Endothelial cell of umbilical vein (primary cell): Measurements from ENCODE around the gene GOLT1A. TPM values are rescaled to one million over a fixed set of nuclear protein-coding genes. Genes with fewer than 3 reads are reported as not detected.

Experiments used
- BruUV-seq: library from RNA; stranded (reverse); fragments of 400-500 nt; replicated peaks from 2 replicates; lab custom pipeline; 2021; lab: Mats Ljungman, UMichigan
- CTCF ChIA-PET: fragments of 300-600, 350-600 bp; sonication (Branson Sonifier 250); formaldehyde crosslinking; loops from one replicate; lab custom pipeline; 2021; ENCODE audit warnings: antibody characterized with exemption, inconsistent platforms; lab: Charles Lee
- POLR2A ChIA-PET: fragments of 300-600, 350-600 bp; sonication (Branson Sonifier 250); formaldehyde crosslinking; loops from one replicate; lab custom pipeline; 2021; ENCODE audit warnings: antibody characterized with exemption, inconsistent platforms; lab: Charles Lee
- DNase-seq: peaks from one replicate; pipeline ENCODE4 v3.0.0-alpha.2; 2011; ENCODE audit warnings: low read depth, low spot score
- FAIRE-seq: peaks from 2 replicates; lab custom pipeline; 2011; peaks lifted over from hg19 to GRCh38; lab: Jason Lieb, UNC
- H2AFZ ChIP-seq: 2 replicates; pipeline ENCODE4 v1.6.0; 2012; ENCODE audit warnings: low read depth, low read length, control low read depth, inconsistent platforms
- H3K27ac ChIP-seq: 2 replicates; pipeline ENCODE4 v1.5.1; 2011; ENCODE audit warnings: low read depth, mild to moderate bottlenecking, control low read depth, low read length, moderate library complexity; ENCODE audit not compliant: insufficient read depth
- H3K27me3 ChIP-seq, 2 experiments: 2 replicates each; pipeline versions ENCODE4 v1.6.0 to v1.6.1; 2011; ENCODE audit warnings: low read length in 2 of 2, mixed read lengths in 1 of 2; ENCODE audit not compliant: control insufficient read depth in 2 of 2, insufficient read depth in 2 of 2
- H3K36me3 ChIP-seq, 2 experiments: 2 replicates in 1 of 2; 3 replicates in 1 of 2; pipeline ENCODE4 v1.5.1; 2011; ENCODE audit warnings: low read length in 2 of 2, mild to moderate bottlenecking in 1 of 2, moderate library complexity in 1 of 2; ENCODE audit not compliant: control insufficient read depth in 2 of 2, insufficient read depth in 2 of 2; ENCODE audit errors: extremely low read depth in 1 of 2
- H3K4me1 ChIP-seq: 3 replicates; pipeline ENCODE4 v1.5.1; 2011; ENCODE audit warnings: mild to moderate bottlenecking, low read length; ENCODE audit not compliant: control insufficient read depth, insufficient read depth; ENCODE audit errors: extremely low read depth
- H3K4me2 ChIP-seq: 2 replicates; pipeline ENCODE4 v1.6.1; 2011; ENCODE audit warnings: low read length, control low read depth, mixed read lengths; ENCODE audit not compliant: insufficient read depth
- H3K4me3 ChIP-seq, 3 experiments: fragments of 200-600 bp in 1 of 3; sonication (generic), shearing (Covaris generic) in 1 of 3; replicated peaks in 1 of 3; 2 replicates each; pipeline ENCODE4 v1.5.1; 2011 to 2016; ENCODE audit warnings: control low read depth in 3 of 3, low read length in 3 of 3, mild to moderate bottlenecking in 2 of 3, inconsistent platforms in 1 of 3, low read depth in 1 of 3, moderate library complexity in 1 of 3; ENCODE audit not compliant: insufficient read depth in 1 of 3
- H3K79me2 ChIP-seq: 2 replicates; pipeline ENCODE4 v1.6.0; 2012; ENCODE audit warnings: low read length, inconsistent platforms; ENCODE audit not compliant: control insufficient read depth, insufficient read depth
- H3K9ac ChIP-seq: replicated peaks from 2 replicates; pipeline ENCODE3; 2011; ENCODE audit warnings: low read length, control low read depth; ENCODE audit not compliant: insufficient read depth; ENCODE audit errors: extremely low read depth
- H3K9me1 ChIP-seq: replicated peaks from 3 replicates; pipeline ENCODE4 v1.6.0; 2011; ENCODE audit warnings: mild to moderate bottlenecking, low read length; ENCODE audit not compliant: control insufficient read depth, insufficient read depth; ENCODE audit errors: extremely low read depth
- H3K9me3 ChIP-seq: replicated peaks from 2 replicates; pipeline ENCODE4 v1.5.1; 2012; ENCODE audit warnings: low read length, inconsistent platforms; ENCODE audit not compliant: control insufficient read depth, insufficient read depth
- H4K20me1 ChIP-seq: replicated peaks from 2 replicates; pipeline ENCODE3; 2011; ENCODE audit warnings: mild to moderate bottlenecking, low read length; ENCODE audit not compliant: control insufficient read depth, insufficient read depth; ENCODE audit errors: extremely low read depth
- CTCF ChIP-seq, 2 donors: IDR thresholded peaks; 1 replicate in 1 of 2; 2 replicates in 1 of 2; pipeline ENCODE4 v1.5.1; 2011; ENCODE audit warnings: low read length in 2 of 2, mild to moderate bottlenecking in 2 of 2, moderate library complexity in 2 of 2, control low read depth in 1 of 2, inconsistent platforms in 1 of 2, low read depth in 1 of 2; ENCODE audit not compliant: insufficient read depth in 1 of 2; ENCODE audit errors: extremely low read depth in 1 of 2
- JUN ChIP-seq: IDR thresholded peaks from 2 replicates; pipeline ENCODE4 v1.6.1; 2011; ENCODE audit warnings: borderline replicate concordance, low read depth; ENCODE audit not compliant: insufficient read length, insufficient read depth
- MYC ChIP-seq: IDR thresholded peaks from one replicate; pipeline ENCODE4 v1.6.1; 2011; ENCODE audit warnings: mild to moderate bottlenecking, low read depth, low read length
- POLR2A ChIP-seq: IDR thresholded peaks from 2 replicates; pipeline ENCODE4 v1.6.1; 2012; ENCODE audit warnings: low read depth, mild to moderate bottlenecking, control low read depth, low read length
- POLR2AphosphoS5 ChIP-seq: IDR thresholded peaks from 2 replicates; pipeline ENCODE4 v1.6.1; 2012; ENCODE audit warnings: low read depth, mild to moderate bottlenecking, control low read depth, low read length, moderate library complexity; ENCODE audit not compliant: insufficient read depth
- dilution Hi-C: fragments of 300-500 bp; cut with MboI; formaldehyde crosslinking; loops from one replicate; pipeline ENCODE4 v1.15.0; 2019; ENCODE audit warnings: low sequenced_read_pairs; ENCODE audit not compliant: extremely low pct_ligation_motif_present
- intact Hi-C: fragments of 100-400 bp; cut with micrococcal nuclease; formaldehyde crosslinking; loops from one replicate; pipeline ENCODE4 v1.10.0; 2022
- polyA plus RNA-seq, 4 experiments: library from polyadenylated mRNA; depleted of rRNA in 3 of 4; stranded (reverse) in 3 of 4; unstranded in 1 of 4; fragments of >200 nt; gene quantifications; 2 replicates each; pipeline versions ENCODE4 v1.2.1 to v1.2.3, GENCODE V29; 2011 to 2012; ENCODE audit warnings: missing spikeins in 1 of 4
- total RNA-seq: library from RNA; stranded (reverse); gene quantifications from 2 replicates; pipeline ENCODE4 v1.2.3, GENCODE V29; 2021

GOLT1A gene
- total and polyA plus RNA-seq, 2 donors (not counting 3 experiments of a cell fraction or from before 2014, with no cell fraction given): not detected

DNA sequence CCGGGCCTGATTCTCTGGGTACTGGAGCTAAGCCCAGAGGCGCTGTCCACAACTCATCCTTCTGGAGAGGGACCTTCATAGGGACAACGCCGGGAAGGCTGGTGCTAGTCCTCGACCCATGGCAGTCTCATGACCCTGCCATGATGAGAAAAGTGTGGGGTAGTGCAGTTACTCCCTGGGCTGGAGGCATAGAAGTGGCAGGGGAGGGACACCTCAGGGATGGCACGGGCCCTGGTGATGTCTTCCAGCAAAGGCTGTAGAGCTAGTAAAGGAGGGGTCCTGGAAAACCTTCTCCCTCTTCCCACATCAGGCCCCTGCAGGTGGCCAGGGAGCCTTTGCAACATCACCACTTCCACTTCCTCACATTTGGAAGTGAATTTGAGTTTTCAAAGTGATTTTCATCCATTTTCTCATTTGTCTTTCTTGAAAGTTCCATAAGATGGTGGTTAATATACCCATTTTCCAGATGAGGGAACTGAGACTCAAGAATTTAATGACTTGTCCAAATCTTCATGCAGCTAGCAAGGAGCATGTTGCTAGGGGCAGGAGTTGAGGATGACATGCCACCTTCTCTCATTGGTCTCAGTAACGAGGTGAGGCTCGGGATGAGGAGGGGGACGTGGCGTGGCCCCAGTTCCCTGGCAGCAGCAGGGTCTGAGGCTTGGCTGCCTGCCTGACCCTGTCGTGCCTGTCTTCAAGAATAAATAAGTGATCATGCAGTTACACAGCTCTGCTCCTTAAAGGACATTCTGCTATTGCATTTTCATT lies 3.3 kb upstream of the GOLT1A start:
- CTCF ChIA-PET: interaction anchor here (1.4 to 6.3 kb wide), 9 partner anchors 11 to 286 kb away, joined by 3 to 176 read pairs (median 19); partner anchors contain the start of genes PLEKHA6 and REN
- POLR2A ChIA-PET: no interaction called here
- FAIRE-seq: no peak

More for the DNA sequence above, 3.3 kb upstream of the GOLT1A start:
- intact Hi-C loops: no loop called here
- H3K79me2 ChIP-seq: no peaks in the 10 kb centered on the region
- no peaks in the 10 kb centered on the region for H3K9me1 ChIP-seq
- H3K4me2 ChIP-seq: no peak overlapping the region
- BruUV-seq: no TSS peak
- DNase-seq: no peak
- H3K4me3 ChIP-seq: no peak overlapping the region
- peaks cover 0 to under 1% of the 10 kb centered on the region in 2 experiments for H3K36me3 ChIP-seq
- TF ChIP-seq MYC: no peak
- no peak for TF ChIP-seq CTCF (IDR thresholded peaks at IDR 0.05; ENCODE audit: extremely low read depth in 1 of 2, insufficient read depth in 1 of 2, low read depth in 1 of 2, low read length in 2 of 2)
- no peak for TF ChIP-seq POLR2A
- TF ChIP-seq POLR2AphosphoS5: no peak
- TF ChIP-seq JUN: no peak
- no peaks in the 10 kb centered on the region for H4K20me1 ChIP-seq
- dilution Hi-C loops: no loop called here
- no peak overlapping the region for H3K27ac ChIP-seq
- H2AFZ ChIP-seq: no peak overlapping the region
- H3K4me1 ChIP-seq: no peaks in the 10 kb centered on the region
- H3K27me3 ChIP-seq: no peaks in the 10 kb centered on the region
- no peaks in the 10 kb centered on the region for H3K9me3 ChIP-seq
- no peak overlapping the region for H3K9ac ChIP-seq
